Immature natural killer cell (primary cell): ENCODE data around the gene ANKLE1. TPM values are rescaled to one million over a fixed set of nuclear protein-coding genes. Genes with fewer than 3 reads are reported as not detected.
"Not testable (repeated sequence)": the region's sequence is repeated elsewhere in the genome, so short reads cannot be mapped to it uniquely, and the experiment has no call there.

Experiments used
- DNase-seq, 3 donors: peaks; one replicate each; pipeline ENCODE4 v3.0.0; 2022; ENCODE audit warnings: mixed read lengths in 1 of 3
- H3K27ac Mint-ChIP-seq, 6 donors: one replicate each; pipeline ENCODE4 v1.8.0; 2020; ENCODE audit warnings: mixed read lengths in 6 of 6, mild to moderate bottlenecking in 5 of 6, inconsistent platforms in 4 of 6, moderate library complexity in 3 of 6
- H3K27me3 Mint-ChIP-seq, 3 donors: one replicate each; pipeline ENCODE4 v1.8.0; 2020 to 2021; ENCODE audit warnings: low read depth in 3 of 3, mild to moderate bottlenecking in 3 of 3, mixed read lengths in 3 of 3, moderate library complexity in 3 of 3, inconsistent platforms in 1 of 3
- H3K36me3 Mint-ChIP-seq, 3 donors: one replicate each; pipeline ENCODE4 v1.8.0; 2020; ENCODE audit warnings: mixed read lengths in 3 of 3, inconsistent platforms in 2 of 3, mild to moderate bottlenecking in 2 of 3
- H3K4me1 Mint-ChIP-seq, 2 donors: one replicate each; pipeline ENCODE4 v1.8.0; 2020; ENCODE audit warnings: inconsistent platforms in 2 of 2, mild to moderate bottlenecking in 2 of 2, mixed read lengths in 2 of 2, moderate library complexity in 1 of 2
- H3K4me3 Mint-ChIP-seq, 5 donors: one replicate each; pipeline ENCODE4 v1.8.0; 2020; ENCODE audit warnings: mild to moderate bottlenecking in 5 of 5, mixed read lengths in 5 of 5, inconsistent platforms in 3 of 5, moderate library complexity in 3 of 5
- H3K9me3 Mint-ChIP-seq, 6 donors: one replicate each; pipeline ENCODE4 v1.8.0; 2020; ENCODE audit warnings: mild to moderate bottlenecking in 6 of 6, mixed read lengths in 6 of 6, inconsistent platforms in 4 of 6, moderate library complexity in 3 of 6
- polyA plus RNA-seq, 3 donors: library from polyadenylated mRNA; unstranded; fragments of 300-500 nt; fragmentation: Illumina TruSeq; gene quantifications; one replicate each; pipeline ENCODE4 v1.2.3, GENCODE V29; 2021

Gene ANKLE1
- polyA plus RNA-seq, 3 donors from 2014 or later = not detected

DNA sequence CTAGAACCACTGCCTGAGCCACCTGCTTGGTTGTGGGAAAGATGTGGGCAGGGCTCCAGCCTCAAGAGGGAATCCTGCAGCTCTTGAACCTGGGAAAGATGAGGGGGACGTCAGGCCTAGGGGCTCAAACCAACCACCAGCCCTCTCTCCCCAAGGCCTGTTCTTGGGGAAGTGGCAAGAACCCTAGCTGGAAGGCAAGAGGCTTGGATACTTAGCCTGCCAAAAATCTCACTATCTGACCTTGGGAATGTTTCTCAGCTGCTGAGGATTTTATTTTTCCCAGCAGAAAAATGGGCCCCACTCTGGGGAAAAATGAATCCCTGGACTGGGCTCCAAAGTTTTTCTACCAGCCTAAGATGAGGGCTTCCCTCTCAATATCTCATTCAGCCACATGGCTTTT is 21.8 kb upstream of the ANKLE1 start:
- Mint-ChIP-seq H3K27me3 (peaks cover 0 to 4% (median 2%) of the 10 kb centered on the region in 3 donors), H3K27ac (no peak overlapping the region), H3K4me3 (no peak overlapping the region), H3K9me3 (no peaks in the 10 kb centered on the region), H3K36me3 (no peaks in the 10 kb centered on the region), H3K4me1 (peaks cover 5 to 6% of the 10 kb centered on the region in 2 donors)
- DNase-seq = no peak

DNA sequence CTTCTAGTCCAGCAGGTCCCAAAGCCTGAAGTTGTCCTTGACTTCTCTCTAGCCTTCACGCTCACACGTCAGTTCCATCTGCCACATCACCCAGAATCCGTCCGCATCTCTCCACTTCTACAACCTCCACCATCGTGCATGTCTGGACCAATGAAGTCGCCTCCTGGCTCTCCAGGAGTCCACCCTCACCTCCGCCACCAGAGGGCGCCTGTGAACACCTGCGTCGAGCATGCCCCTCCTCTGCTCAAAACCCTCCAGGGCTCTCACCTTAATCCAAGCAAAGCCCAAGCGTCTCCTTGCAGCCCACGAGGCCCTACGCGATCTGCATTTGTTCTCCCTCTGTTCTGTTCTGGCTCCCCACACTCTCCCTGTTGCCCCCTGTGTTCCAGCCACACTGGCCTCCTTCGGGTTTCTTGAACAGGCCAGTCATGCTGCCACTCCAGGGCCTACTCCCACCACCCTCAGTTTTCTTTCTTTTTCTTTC is 20.8 kb upstream of the ANKLE1 start:
- DNase-seq = peak; percentile 76 to 84 (median 82)
- Mint-ChIP-seq H3K4me1 (peaks cover 5 to 6% of the 10 kb centered on the region in 2 donors), H3K36me3 (no peaks in the 10 kb centered on the region), H3K4me3 (no peak overlapping the region), H3K9me3 (no peaks in the 10 kb centered on the region), H3K27ac (no peak overlapping the region), H3K27me3 (peaks cover 0 to 4% (median 2%) of the 10 kb centered on the region in 3 donors)

DNA sequence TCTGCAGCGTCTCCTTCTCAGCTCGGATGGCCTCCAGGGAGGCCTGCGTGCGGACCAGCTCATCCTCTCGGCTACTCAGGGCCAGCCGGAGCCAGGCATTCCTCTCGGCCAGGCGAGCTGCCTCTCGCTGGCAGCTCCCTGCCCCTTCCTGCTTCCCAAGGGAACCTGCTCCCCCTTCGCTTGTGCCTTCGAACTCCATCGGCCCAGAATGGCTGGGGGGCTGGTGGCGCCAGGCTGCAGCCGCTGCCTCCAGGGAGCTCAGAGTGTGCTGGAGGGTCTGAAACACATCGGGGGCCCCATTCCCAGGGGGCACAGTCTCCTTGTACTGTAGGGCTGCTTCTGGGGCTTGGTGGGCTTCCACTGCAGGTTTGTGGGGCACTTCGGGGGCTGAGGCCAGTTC is 19.1 kb upstream of the ANKLE1 start:
- no peaks in the 10 kb centered on the region for H3K36me3 Mint-ChIP-seq
- H3K9me3 Mint-ChIP-seq = no peaks in the 10 kb centered on the region
- H3K27ac Mint-ChIP-seq = no peak overlapping the region
- H3K4me1 Mint-ChIP-seq = peaks cover 16 to 17% of the 10 kb centered on the region in 2 donors
- DNase-seq = no peak
- no peak overlapping the region for H3K4me3 Mint-ChIP-seq
- H3K27me3 Mint-ChIP-seq = peaks cover 6 to 9% (median 9%) of the 10 kb centered on the region in 3 donors

DNA sequence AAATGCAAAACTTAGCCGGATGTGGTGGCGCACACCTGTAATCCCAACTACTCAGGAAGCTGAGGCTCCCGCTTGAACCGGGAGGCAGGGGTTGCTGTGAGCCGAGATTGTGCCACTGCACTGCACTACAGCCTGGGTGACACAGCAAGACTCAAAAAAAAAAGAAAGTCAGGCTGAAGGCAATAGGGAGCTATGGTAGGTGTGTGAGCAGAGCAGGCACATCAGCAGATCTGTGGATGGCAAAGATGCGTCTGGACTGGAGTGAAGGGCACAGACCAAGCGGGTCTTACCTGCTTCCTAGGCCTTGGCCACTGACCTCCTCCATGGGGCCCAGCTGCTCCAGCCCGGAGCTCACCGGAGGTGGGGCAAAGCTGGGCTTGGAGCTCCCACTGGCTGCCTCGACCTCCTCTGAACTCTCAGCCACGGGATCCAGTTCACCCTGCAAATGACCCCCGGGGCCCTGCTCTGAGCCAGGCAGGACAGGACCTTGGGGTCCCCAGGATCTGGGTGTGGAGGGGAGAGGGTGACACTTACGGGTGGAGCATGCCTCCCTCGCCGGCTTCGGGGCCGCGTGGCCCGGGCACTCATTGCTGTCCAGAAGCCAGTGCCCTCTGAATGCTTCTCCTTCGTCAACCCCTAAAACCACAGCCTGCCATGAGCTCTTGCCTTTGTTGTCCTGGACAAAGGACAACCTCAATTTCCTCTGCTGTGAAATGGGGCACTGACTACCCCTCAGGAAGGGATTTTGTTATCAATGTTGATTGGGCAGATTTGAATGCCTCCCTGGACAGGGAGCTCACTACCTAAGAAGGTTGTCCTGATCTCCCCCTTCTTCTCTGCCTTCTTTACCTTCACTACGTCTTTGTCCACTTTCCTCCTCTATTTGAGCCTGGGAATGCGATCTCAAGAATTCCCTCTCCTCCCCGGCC is 17.7 kb upstream of the ANKLE1 start:
- no peaks in the 10 kb centered on the region for H3K9me3 Mint-ChIP-seq
- no peak overlapping the region for H3K27ac Mint-ChIP-seq
- no peaks in the 10 kb centered on the region for H3K36me3 Mint-ChIP-seq
- DNase-seq = no peak
- peaks cover 22 to 24% of the 10 kb centered on the region in 2 donors for H3K4me1 Mint-ChIP-seq
- peaks cover 6 to 9% (median 9%) of the 10 kb centered on the region in 3 donors for H3K27me3 Mint-ChIP-seq
- H3K4me3 Mint-ChIP-seq = no peak overlapping the region

DNA sequence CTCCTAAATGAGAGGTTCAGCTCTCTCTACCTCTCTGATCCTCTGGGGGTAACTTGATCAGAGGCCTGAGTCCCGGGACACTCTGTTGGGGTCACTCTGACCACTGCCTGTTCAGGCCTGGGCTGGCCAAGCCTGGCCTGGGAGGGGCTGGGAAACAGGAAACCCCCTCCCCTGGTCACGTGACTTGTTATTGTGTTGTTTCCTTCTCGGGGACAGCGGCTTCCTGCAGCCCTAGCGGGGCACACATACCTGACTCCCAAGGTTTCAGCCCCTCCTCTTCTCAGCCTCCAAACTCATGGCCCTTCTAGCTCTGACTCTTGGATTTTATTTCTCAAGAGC is 17.1 kb upstream of the ANKLE1 start, which contains the start of gene USHBP1:
Gene USHBP1 (minus strand): TSS at position 105 of the 339 bp plus-strand sequence. CDS start 446 bp downstream, outside the sequence.
- H3K9me3 Mint-ChIP-seq = no peaks in the 10 kb centered on the region
- H3K36me3 Mint-ChIP-seq = no peaks in the 10 kb centered on the region
- no peak within 1 kb of the TSS for H3K27ac Mint-ChIP-seq
- H3K27me3 Mint-ChIP-seq = peaks cover 6 to 9% (median 7%) of the 10 kb centered on the region in 3 donors
- no peak within 1 kb of the TSS for H3K4me3 Mint-ChIP-seq
- DNase-seq = no peak
- H3K4me1 Mint-ChIP-seq = peaks cover 22 to 24% of the 10 kb centered on the region in 2 donors

DNA sequence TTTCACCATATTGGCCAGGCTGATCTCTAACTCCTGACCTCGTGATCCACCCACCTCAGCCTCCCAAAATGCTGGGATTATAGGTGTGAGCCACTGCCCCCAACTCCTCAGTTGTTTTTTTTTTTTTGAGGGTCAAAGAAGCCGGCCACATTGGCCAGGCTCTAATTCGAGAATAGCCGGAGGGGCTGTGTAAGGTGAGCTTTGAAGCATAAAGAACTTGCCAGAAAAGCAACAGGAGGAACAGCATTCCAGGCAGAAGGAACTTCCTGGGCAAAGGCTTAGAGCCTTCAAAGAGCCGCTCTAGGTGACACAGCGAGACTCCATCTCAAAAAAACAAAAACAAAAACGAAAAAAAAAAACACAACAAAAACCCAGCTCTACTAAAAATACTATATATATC is 15.7 kb upstream of the ANKLE1 start:
- Mint-ChIP-seq H3K27ac (no peak overlapping the region), H3K4me3 (no peak overlapping the region)

DNA sequence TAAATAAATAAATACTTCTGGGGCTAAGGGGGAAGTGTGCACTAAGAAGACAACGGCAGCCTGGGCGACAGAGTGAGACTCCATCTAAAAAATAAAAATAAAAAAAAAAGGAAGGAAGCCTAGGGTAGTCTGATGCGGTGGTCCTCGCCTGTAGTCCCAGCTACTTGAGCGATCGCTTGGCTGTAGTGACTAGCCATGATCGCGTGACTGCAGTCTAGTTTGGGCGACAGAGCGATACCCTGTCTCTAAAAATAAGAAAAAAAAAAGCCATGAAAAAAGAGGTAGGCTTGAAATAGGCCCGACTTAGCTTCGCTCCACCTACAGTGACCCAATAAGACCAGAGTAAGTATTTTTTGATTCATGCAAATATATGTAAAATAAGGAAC is 15.1 kb upstream of the ANKLE1 start:
- Mint-ChIP-seq H3K4me1 (peaks cover 18 to 19% of the 10 kb centered on the region in 2 donors), H3K4me3 (peak overlapping the region; percentile 71 to 89 (median 82)), H3K36me3 (peaks cover 0 to 9% (median 0%) of the 10 kb centered on the region in 3 donors), H3K27ac (peak overlapping the region; percentile 65 to 94 (median 84)), H3K27me3 (peaks cover 5 to 9% (median 6%) of the 10 kb centered on the region in 3 donors), H3K9me3 (no peaks in the 10 kb centered on the region)
- no peak for DNase-seq

More for the DNA sequence above, 15.7 kb upstream of the ANKLE1 start:
- H3K9me3 Mint-ChIP-seq = no peaks in the 10 kb centered on the region
- H3K4me1 Mint-ChIP-seq = peaks cover 19% of the 10 kb centered on the region in 2 donors
- peaks cover 0 to 4% (median 0%) of the 10 kb centered on the region in 3 donors for H3K36me3 Mint-ChIP-seq
- H3K27me3 Mint-ChIP-seq = peaks cover 5 to 9% (median 6%) of the 10 kb centered on the region in 3 donors
- no peak for DNase-seq

DNA sequence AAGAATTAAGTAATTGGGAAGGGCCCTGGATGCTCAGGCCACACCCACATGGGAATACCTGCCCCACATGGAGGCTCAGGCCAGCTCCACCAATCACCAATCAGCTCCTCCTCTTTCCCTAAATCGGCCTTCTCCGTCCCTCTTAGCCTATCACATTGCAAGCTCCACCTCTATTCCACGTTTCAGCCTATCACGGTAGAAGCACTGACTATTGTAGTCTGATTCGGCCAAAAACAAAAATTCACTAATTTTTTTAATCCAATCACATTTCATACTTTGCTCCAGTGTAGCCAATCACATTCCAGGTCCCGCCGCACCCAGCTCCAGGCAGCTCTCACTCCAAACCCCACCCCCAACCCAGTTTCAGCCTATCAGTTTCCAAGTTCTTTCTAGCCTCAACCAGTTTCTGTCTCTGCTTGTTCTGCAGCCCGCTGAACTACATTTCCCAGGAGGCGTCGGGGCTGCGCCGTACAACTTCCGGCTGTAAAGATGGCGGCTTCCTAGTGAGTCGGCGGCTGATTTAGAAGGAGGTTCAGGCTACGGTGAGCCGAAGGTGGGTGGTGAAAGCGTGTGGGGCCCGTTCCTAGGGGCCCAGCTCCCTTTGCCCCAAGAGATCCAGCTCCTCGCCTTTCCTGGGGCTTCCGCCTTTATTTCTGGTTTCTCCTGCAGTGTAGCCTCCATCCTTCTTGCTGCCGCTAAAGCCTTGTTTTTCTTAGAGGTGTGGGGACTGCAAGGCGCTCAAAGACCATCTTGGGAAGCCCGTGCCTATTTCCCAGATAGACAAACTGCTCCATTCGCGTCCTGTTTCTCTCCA is 14.5 kb upstream of the ANKLE1 start, which contains the start of gene BABAM1:
Gene BABAM1 (plus strand): TSS at position 469 of the 814 bp plus-strand sequence. CDS start 1,364 bp downstream, outside the sequence.
- H3K36me3 Mint-ChIP-seq = peaks cover 0 to 10% (median 0%) of the 10 kb centered on the region in 3 donors
- DNase-seq = peak; percentile 97
- H3K4me1 Mint-ChIP-seq = peaks cover 18 to 19% of the 10 kb centered on the region in 2 donors
- peaks cover 5 to 9% (median 6%) of the 10 kb centered on the region in 3 donors for H3K27me3 Mint-ChIP-seq
- no peaks in the 10 kb centered on the region for H3K9me3 Mint-ChIP-seq
- peak within 1 kb of the TSS; percentile 71 to 89 (median 82) for H3K4me3 Mint-ChIP-seq
- H3K27ac Mint-ChIP-seq = peak within 1 kb of the TSS; percentile 65 to 94 (median 84)

DNA sequence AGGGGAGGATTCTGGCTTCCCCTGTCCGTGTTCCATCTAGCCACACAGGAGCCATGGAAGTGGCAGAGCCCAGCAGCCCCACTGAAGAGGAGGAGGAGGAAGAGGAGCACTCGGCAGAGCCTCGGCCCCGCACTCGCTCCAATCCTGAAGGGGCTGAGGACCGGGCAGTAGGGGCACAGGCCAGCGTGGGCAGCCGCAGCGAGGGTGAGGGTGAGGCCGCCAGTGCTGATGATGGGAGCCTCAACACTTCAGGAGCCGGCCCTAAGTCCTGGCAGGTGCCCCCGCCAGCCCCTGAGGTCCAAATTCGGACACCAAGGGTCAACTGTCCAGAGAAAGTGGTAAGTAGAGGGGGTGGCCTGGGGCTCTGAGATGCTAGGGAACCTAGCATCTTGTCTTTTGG is 12.9 kb upstream of the ANKLE1 start:
- H3K27me3 Mint-ChIP-seq = peaks cover 5 to 9% (median 6%) of the 10 kb centered on the region in 3 donors
- no peaks in the 10 kb centered on the region for H3K9me3 Mint-ChIP-seq
- peaks cover 18 to 19% of the 10 kb centered on the region in 2 donors for H3K4me1 Mint-ChIP-seq
- DNase-seq = no peak
- no peak overlapping the region for H3K27ac Mint-ChIP-seq
- H3K4me3 Mint-ChIP-seq = peak overlapping the region; percentile 10 to 54 (median 36)
- H3K36me3 Mint-ChIP-seq = peaks cover 0 to 10% (median 0%) of the 10 kb centered on the region in 3 donors

DNA sequence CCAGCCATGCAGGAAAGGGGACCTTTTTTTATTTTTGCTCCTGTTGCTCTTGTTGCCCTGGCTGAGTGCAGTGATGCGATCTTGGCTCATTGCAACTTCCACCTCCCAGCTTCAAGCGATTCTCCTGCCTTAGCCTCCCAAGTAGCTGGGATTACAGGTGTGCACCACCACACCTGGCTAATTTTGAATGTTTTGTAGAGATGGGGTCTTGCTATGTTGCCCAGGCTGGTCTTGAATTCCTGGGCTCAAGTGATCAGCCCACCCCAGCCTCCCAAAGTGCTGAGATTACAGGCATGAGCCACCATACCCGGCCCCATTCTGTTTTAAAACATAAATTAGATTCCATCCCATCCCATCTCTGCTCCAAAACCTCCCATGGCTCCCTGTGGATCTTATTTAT is 6.8 kb upstream of the ANKLE1 start:
- H3K27me3 Mint-ChIP-seq = not testable (repeated sequence)

DNA sequence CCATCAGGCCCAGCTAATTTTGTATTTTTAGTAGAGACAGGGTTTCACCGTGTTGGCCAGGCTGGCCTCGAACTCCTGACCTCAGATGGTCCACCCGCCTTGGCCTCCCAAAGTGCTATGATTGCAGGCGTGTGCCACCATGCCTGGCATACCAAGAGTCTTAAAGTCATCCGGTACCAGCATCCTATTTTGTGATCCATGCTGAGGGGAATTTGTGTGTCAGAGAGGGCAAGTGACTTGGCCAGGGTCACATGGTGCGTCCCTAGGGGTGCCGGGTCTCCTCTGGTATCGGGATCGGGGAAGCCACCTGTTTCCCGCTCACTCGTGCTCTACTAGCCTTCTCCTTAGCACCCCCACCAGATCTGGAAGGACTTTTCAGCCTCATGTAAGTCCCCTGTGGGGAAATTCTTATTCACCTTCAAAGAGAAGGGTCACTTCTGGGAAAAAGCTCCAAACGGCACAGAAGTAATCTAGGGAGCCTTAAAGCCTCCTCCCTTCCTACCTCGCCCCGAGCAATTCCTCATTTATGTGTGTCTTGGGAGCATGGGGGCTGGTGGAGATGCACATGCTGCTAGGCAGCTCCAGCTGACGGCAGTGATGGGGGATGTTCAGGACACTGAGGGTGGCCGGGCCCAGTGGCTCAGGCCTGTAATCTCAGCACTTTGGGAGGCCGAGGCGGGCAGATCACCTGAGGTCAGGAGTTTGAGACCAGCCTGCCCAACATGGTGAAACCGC is 6.1 kb upstream of the ANKLE1 start:
- Mint-ChIP-seq H3K4me3 (no peak overlapping the region), H3K36me3 (peaks cover 5 to 23% (median 7%) of the 10 kb centered on the region in 3 donors), H3K27me3 (peaks cover 0 to 3% (median 2%) of the 10 kb centered on the region in 3 donors), H3K9me3 (no peaks in the 10 kb centered on the region), H3K4me1 (no peaks in the 10 kb centered on the region), H3K27ac (no peak overlapping the region)
- DNase-seq = no peak

More for the DNA sequence above, 6.8 kb upstream of the ANKLE1 start:
- H3K27ac Mint-ChIP-seq, H3K4me3 Mint-ChIP-seq, H3K9me3 Mint-ChIP-seq, DNase-seq, H3K4me1 Mint-ChIP-seq: not testable (repeated sequence)
- peaks cover 5 to 27% (median 7%) of the 10 kb centered on the region in 3 donors for H3K36me3 Mint-ChIP-seq

DNA sequence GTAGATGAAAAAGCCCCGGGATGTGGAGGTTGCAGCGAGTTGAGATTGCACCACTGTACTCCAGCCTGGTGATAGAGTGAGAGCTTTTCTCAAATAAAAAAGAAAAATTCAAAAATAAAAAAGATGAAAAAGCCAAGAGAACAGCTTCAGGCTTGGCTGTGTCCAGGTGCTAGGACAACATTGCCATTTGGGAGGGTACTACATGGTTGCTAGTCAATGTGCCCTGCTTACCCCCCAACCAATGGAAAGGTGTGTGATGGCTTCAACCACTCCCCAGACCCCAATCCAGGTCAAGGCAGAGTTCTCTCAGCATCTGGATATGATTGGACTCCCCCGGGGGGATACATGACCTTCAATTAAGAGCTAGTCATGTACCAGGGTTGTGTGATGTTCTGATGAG is 2.3 kb upstream of the ANKLE1 start:
- H3K36me3 Mint-ChIP-seq = peaks cover 5 to 18% (median 7%) of the 10 kb centered on the region in 3 donors
- no peak overlapping the region for H3K4me3 Mint-ChIP-seq
- peaks cover 0 to 1% (median 0%) of the 10 kb centered on the region in 6 donors for H3K9me3 Mint-ChIP-seq
- H3K4me1 Mint-ChIP-seq = peaks cover 0 to 8% of the 10 kb centered on the region in 2 donors
- peaks cover 5 to 6% (median 5%) of the 10 kb centered on the region in 3 donors for H3K27me3 Mint-ChIP-seq
- no peak for DNase-seq
- H3K27ac Mint-ChIP-seq = no peak overlapping the region
